Stimulated activated CD8-positive, alpha-beta memory T cell treated with anti-CD3 and anti-CD28 coated beads, Interleukin-4, amount 100 ng/mL, for 4 hours (primary cell): ENCODE results near the gene TM4SF4.

Experiments
- DNase-seq, 2 donors: peaks; one replicate each; pipeline ENCODE4 v3.0.0-alpha.2; 2020; ENCODE audit warnings: low read depth in 2 of 2, low spot score in 1 of 2

The TM4SF4 gene

DNA sequence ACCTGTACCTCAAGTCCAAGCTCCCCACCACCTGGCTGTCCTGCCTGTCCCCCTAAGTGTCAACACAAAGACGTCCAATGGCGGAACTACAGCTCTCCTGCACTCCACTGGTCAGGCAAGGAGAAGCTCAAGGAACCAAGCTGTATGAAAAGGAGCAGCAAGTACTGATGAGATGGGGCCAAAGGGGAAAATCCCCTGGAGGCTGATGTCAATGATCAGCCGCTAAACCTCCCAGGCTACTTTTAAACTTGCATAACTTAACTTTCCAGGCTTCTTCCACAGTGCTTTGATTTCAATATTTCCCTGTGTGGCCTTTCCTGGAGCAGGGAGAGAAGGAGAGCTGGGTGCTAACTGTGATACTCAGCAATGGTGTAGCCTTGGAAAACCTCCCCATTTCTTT lies 35.0 kb downstream of the TM4SF4 start:
- no peak for DNase-seq

DNA sequence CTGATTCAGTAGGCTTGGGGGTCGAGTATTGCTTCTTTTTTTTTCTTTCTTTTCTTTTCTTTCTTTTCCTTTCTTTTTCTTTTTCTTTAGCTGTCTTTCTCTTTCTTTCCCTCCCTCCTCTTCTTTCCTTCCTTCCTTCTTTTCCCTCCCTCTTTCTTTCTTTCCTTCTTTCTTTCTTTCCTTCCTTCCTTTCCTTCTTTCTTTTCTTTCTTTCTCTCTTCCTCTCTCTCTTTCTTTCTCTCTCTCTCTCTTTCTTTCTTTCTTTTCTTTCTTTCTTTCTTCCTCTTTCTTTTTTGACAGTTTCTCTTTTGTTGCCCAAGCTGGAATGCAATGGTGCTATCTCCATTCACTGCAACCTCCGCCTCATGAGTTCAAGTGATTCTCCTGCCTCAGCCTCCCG lies 36.0 kb downstream of the TM4SF4 start:
- no peak for DNase-seq

DNA sequence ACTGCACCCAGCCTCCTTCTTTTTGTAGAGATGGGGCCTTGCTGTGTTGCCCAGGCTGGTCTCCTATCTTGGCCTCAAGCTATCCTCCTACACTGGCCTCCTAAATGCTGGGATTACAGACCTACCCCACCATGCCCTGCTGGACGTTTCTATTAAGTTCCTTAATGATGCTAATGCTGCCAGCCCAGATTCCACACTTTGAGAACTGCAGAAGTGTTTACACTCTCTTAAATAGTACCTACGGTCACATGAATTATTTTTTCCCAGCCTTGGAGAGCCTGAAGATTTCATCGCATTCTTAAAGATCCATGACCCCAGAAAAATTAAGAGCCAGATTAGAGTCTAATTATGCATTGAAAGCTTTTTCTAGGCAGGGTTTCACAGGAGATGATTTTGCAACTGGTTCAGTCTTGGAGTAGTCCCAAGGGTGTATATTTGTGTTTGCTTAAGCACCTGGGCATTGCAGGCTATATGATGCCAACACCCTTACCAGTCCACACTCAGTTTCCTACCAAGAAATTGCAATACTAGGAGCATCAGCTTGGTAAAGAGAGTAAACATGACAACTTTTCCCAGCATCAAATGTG lies 36.6 kb downstream of the TM4SF4 start:
- DNase-seq: no peak

DNA sequence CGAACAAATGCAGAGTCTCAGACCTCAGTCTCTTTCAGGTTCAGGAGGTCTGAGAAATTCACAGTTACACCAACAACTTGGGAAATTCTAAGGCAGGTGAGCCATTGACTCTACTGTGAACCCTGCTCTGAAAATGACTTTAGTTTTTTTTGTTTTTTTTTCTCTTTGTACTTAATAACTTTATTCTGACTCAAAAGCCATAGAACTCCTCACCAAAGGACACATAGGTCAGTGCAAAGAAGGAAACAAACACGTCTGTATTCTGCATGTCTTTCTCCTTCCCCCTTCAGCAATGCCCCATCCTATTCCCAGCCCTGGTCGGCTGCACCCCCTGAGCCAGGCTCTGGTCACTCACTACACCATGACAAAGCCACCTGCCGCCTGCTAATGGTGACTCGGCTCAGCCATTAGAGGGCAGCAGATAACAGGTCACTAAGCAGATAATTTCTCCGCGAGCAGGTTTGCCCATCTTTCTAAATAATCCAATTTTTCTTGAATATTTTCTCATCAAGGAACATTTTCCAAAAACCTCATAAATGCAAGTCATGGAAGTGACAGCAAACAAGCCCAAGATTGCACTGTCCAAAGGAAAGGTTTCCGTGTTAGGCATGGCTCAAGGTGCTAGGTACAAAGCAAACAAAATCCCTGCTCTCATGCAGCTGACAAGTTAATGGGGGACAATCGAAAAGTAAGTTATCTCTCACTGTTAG lies 37.7 kb downstream of the TM4SF4 start:
- no peak for DNase-seq

DNA sequence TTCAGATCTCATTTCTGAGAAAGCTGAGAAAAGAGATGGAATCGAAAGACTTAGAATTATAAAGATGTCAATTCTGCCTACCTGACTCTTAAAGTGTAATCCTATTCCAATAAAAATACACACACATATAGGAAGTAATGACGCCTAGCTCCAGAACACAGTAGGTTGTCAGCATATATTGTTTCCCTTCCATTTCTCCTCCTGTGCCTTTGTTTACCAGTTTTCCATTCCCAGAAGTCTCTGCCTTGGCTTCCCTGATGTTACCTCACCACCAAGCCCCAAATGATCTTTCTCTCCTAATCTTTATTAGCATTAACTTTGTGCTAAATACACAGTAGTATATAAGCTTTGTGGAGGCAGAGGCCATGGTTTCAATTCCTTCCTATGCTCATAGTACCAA lies 40.0 kb downstream of the TM4SF4 start:
- DNase-seq: no peak

DNA sequence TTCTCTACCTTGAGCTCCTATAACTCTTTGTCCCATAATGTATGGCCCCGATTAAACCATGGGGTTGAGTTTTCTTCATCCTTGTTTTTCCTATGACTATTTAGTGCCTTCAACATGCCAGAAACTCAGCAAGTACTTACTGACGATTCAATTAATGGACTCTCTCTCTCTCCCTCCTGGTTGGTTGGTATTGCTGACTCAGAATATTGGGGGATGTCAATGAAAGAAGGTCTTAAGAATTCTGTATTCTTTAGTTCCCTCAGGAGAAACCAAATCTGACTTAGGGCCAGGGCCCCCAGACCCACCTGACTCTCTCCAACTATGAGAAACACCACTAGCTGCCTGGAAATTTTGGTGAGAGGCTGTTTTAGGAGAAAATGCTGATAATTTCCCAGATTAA lies 40.8 kb downstream of the TM4SF4 start:
- DNase-seq: no peak

- DNase-seq: no peak
Observed at GRCh38 chr3:149516920-149517319, 42.4 kb downstream of the TM4SF4 start.

- no peak for DNase-seq
Observed at GRCh38 chr3:149519912-149520311, 45.4 kb downstream of the TM4SF4 start.

GRCh38 chr3:149523512-149524299 lies 49.2 kb downstream of the TM4SF4 start:
- DNase-seq: no peak

DNA sequence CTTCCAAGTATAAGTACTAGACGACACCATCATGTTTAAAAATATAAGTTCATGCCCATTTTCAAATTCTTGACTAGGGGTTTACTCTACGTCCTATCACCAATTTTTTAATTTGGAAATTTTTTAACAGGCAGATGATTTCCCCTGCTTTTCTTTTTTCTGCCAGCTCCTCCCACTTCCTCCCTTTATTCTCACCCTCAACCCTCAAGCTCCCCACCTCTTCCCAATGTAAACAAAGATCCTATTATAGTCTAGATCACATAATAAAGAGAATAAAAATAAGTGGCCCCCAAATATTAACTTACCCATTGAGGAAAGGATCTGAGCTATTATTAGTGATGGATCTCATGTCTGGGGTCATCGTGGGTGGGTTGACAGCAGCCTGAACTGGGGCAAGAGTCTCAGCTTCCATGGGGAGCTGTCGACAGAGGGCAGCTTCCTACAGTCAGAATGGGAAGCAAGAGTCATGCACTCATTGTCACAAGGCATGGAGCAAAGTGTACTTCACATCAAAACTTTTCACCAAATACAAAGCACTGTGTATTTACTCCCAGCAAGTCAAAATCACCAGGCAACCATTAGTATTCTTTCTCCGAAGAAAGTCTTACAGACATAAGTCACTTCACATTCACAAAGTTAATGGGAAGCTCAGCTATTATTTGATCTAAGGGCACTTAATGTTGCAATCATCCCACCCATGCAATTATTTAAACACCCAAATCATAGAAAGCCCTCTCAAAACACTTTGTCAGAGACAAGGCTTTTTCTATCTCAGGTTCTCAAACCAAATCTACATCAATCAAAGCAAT lies 53.2 kb downstream of the TM4SF4 start:
- DNase-seq: no peak

DNA sequence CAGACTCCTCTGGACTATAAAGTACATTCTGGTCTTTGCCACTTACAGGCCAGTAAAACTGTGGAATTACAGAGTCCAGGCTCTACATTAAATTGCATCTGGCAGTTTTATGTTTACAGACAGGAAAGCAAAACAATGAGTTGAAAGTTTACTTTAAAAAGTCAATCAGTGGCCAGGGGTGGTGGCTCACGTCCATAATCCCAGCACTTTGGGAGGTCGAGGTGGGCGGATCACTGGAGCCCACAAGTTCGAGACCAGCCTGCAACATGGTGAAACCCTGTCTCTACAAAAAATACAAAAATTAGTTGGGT lies 53.8 kb downstream of the TM4SF4 start:
- no peak for DNase-seq

DNA sequence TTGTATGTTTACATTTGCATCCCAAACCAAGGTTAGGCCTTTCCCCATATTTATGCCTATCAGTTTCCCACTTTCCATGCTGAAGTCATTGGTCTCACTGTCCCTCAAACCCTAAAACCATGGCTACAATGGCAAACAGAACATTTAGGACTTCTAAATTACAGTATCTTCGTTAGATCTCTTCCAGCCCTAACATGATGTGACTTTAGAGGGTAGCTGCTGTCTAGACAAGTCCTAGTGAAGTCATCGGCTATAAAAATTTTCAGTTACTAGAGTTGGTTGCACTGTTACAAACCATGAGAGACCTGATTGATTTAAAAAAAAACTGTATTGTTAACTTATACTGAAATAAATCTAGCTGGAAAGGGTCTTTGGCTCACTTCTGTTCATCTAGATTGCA lies 54.6 kb downstream of the TM4SF4 start:
- no peak for DNase-seq

GRCh38 chr3:149532489-149533180 lies 58.1 kb downstream of the TM4SF4 start:
- DNase-seq: no peak

- no peak for DNase-seq
Observed at GRCh38 chr3:149534082-149534481, 59.6 kb downstream of the TM4SF4 start.

DNA sequence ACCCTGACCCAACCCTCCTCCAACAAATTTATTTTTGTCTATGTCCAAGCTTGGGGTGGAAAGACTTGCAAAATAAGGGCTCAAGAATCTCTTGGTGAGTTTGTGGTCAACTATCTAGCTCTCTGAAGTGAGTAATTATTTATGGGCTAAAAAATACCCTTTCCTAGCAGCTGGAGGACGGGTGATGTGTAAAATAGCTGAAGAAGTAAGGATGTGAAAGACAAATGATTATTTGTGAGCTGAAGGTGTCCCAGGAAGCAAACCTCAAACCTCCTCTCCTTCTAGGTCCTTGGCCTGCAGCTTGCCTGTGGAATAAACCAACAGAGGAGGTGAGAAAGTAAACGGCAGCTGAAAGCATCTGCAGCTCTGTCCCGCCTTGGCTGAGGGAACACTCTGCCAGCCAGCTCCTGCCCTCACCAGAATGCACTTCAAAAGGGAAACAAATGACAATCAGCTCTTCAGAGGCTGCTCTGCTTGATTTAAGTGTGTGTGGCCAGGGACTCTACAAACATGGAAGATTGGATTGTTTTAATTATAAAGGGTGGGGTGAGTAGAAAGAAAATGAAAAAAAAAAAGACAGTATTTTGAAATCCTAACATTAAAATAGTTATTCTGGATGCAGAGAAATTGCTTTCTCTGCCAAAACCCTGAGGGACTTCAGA lies 60.3 kb downstream of the TM4SF4 start:
- DNase-seq: no peak

- no peak for DNase-seq
Observed at GRCh38 chr3:149535333-149535685, 60.8 kb downstream of the TM4SF4 start.

GRCh38 chr3:149536429-149536828 lies 61.9 kb downstream of the TM4SF4 start:
- DNase-seq: no peak

DNA sequence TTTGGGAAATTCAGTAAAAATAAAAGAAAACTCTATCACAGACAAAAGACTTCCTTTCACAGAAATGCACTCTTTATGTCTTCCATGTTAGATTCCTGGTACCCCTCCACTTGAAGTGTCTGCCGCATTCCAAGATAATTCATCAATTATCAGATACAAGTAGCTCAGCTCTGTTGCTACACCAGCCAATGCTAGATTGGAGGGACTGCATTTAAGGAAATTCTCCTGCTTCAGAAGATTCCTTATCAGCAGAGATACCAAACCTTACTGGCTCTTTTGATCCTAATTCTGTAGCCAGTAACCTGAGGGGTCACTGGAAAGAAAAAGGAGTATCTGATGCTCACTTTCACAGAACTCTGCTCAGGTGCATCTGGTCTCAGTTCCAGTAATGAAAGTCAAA lies 63.9 kb downstream of the TM4SF4 start:
- no peak for DNase-seq

DNA sequence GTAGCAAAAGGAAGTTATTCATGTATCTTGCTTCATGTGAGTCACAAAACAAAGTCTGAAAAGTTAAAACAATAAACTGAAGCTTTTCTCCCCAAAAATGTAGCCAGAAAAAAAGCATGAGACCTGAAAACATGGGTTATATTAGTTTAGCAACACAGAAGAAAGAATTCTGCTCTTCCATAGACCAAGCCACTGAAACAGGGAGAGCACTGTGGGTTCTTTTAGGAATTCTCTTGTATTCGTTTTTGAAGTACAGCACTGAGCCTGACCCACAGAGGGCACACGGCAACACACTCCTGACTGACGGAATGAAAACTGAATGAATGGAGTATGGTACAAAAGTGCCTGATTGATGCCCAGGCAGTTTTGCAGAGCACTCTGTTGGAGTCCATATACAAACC lies 66.6 kb downstream of the TM4SF4 start:
- DNase-seq: no peak

DNA sequence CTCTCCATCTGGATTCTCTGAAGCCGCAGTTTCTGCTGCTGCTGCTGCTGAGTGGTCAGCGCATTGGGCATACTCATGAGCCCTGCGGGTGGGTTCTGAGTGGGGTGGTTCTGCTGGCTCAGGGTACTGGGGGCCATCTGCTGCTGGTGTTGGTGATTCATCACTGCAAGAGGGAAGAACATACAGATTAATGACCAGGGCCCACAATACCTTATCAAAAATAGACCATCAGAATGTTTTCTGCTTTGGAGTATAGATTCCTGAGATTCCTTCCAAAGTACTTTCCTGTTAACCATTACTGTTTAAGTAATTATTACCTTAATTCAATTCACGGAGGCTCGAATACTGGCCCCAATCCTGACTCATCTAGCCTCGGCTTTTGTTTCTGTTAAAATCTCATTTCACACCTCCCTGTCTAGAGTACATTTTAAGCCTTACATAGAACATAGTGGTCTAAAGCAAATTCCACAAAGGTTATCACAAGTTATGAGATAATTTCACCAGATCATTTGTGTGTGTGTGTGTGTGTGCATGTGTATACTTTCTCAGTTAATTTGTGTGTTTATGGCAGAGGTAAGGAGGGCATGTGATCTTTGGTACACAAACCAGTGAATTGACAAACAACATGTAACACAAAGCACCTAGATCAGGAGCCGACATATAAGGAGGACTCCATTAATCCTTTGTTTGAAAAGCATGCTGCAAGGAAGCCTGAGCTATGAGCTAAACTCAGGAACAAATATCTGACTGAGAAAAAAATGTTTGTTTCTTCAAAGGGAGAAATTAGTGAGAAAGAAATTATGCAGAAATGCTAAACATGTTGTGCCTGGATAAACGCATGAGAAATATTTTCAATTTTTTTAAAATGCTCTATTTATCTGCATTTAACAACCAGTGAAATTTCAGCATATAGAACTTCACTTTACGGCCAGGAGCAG lies 68.1 kb downstream of the TM4SF4 start:
- DNase-seq: no peak
